CD14-positive monocyte (primary cell): ENCODE measurements around the gene UFSP1. TPM values are rescaled to one million over a fixed set of nuclear protein-coding genes. Genes with fewer than 3 reads are reported as not detected.
A peak's percentile ranks its signal among the peaks of the same experiment; 100 is the strongest.
"Not testable (repeated sequence)": the region's sequence is repeated elsewhere in the genome, so short reads cannot be mapped to it uniquely, and the experiment has no call there.

Experiments
- DNase-seq, 3 donors: peaks; one replicate each; pipeline ENCODE4 v3.0.0-alpha.2; 2011 to 2022
- H2AFZ ChIP-seq: 2 replicates; pipeline ENCODE4 v1.6.0; 2012; ENCODE audit warnings: mild to moderate bottlenecking, low read depth, low read length, inconsistent platforms; ENCODE audit not compliant: insufficient read depth, poor library complexity, severe bottlenecking
- H3K27ac ChIP-seq, 2 donors: 1 replicate in 1 of 2; 2 replicates in 1 of 2; pipeline ENCODE4 v1.5.1; 2012 to 2013; ENCODE audit warnings: low read length in 2 of 2, control low read depth in 1 of 2, inconsistent platforms in 1 of 2, low read depth in 1 of 2, mild to moderate bottlenecking in 1 of 2
- H3K27me3 ChIP-seq, 2 donors: one replicate each; pipeline versions ENCODE4 v1.6.0 to v1.6.1; 2011 to 2013; ENCODE audit warnings: low read length in 2 of 2; ENCODE audit not compliant: control insufficient read depth in 2 of 2, insufficient read depth in 2 of 2
- H3K36me3 ChIP-seq, 2 donors: replicated peaks in 1 of 2; 1 replicate in 1 of 2; 2 replicates in 1 of 2; pipeline versions ENCODE4 v1.5.1 to v1.6.1; 2012 to 2013; ENCODE audit warnings: low read length in 2 of 2, control low read depth in 1 of 2, inconsistent platforms in 1 of 2, mild to moderate bottlenecking in 1 of 2; ENCODE audit not compliant: insufficient read depth in 2 of 2, control insufficient read depth in 1 of 2
- H3K4me1 ChIP-seq, 2 donors: 1 replicate in 1 of 2; 2 replicates in 1 of 2; pipeline versions ENCODE4 v1.5.1 to v1.6.1; 2012 to 2013; ENCODE audit warnings: low read length in 2 of 2, control low read depth in 1 of 2, inconsistent platforms in 1 of 2, mild to moderate bottlenecking in 1 of 2, moderate library complexity in 1 of 2; ENCODE audit not compliant: insufficient read depth in 2 of 2, control insufficient read depth in 1 of 2
- H3K4me2 ChIP-seq: replicated peaks from 2 replicates; pipeline ENCODE3; 2012; ENCODE audit warnings: low read length, moderate library complexity, mild to moderate bottlenecking; ENCODE audit not compliant: poor library complexity, severe bottlenecking; ENCODE audit errors: extremely low read depth
- H3K4me3 ChIP-seq, 3 experiments: fragments of 200-600 bp in 1 of 3; sonication (generic) in 1 of 3; replicated peaks in 1 of 3; 1 replicate in 2 of 3; 2 replicates in 1 of 3; pipeline ENCODE4 v1.5.1; 2011 to 2013; ENCODE audit warnings: low read length in 3 of 3, mild to moderate bottlenecking in 3 of 3, control low read depth in 2 of 3, low read depth in 2 of 3, inconsistent platforms in 1 of 3, moderate library complexity in 1 of 3
- H3K79me2 ChIP-seq: 2 replicates; pipeline ENCODE4 v1.6.0; 2012; ENCODE audit warnings: mild to moderate bottlenecking, control low read depth, inconsistent platforms, low read length, moderate library complexity; ENCODE audit not compliant: insufficient read depth
- H3K9ac ChIP-seq: 2 replicates; pipeline ENCODE4 v1.6.0; 2017; ENCODE audit warnings: low read length, mild to moderate bottlenecking; ENCODE audit not compliant: insufficient read depth, poor library complexity, severe bottlenecking
- H3K9me3 ChIP-seq, 2 donors: replicated peaks in 1 of 2; 1 replicate in 1 of 2; 2 replicates in 1 of 2; pipeline versions ENCODE4 v1.5.1 to v1.6.1; 2012 to 2013; ENCODE audit warnings: low read length in 2 of 2, control low read depth in 1 of 2; ENCODE audit not compliant: control insufficient read depth in 1 of 2, insufficient read depth in 1 of 2
- H4K20me1 ChIP-seq: 2 replicates; pipeline ENCODE4 v1.6.0; 2012; ENCODE audit warnings: mild to moderate bottlenecking, low read length, control low read depth, moderate library complexity; ENCODE audit not compliant: insufficient read depth
- H3K27ac Mint-ChIP-seq, 7 donors: one replicate each; pipeline ENCODE4 v1.8.0; 2020; ENCODE audit warnings: mild to moderate bottlenecking in 7 of 7, mixed read lengths in 7 of 7, moderate library complexity in 6 of 7, inconsistent platforms in 2 of 7
- H3K27me3 Mint-ChIP-seq, 3 donors: one replicate each; pipeline ENCODE4 v1.8.0; 2021 to 2022; ENCODE audit warnings: low read depth in 3 of 3, mild to moderate bottlenecking in 3 of 3, mixed read lengths in 3 of 3, moderate library complexity in 3 of 3, inconsistent platforms in 1 of 3
- H3K36me3 Mint-ChIP-seq, 2 donors: one replicate each; pipeline ENCODE4 v1.8.0; 2020; ENCODE audit warnings: mixed read lengths in 2 of 2, inconsistent platforms in 1 of 2, mild to moderate bottlenecking in 1 of 2
- H3K4me1 Mint-ChIP-seq: one replicate; pipeline ENCODE4 v1.8.0; 2020; ENCODE audit warnings: mild to moderate bottlenecking, mixed read lengths
- H3K4me3 Mint-ChIP-seq, 2 donors: one replicate each; pipeline ENCODE4 v1.8.0; 2020; ENCODE audit warnings: mild to moderate bottlenecking in 2 of 2, mixed read lengths in 2 of 2, moderate library complexity in 1 of 2
- H3K9me3 Mint-ChIP-seq, 7 donors: one replicate each; pipeline ENCODE4 v1.8.0; 2020 to 2022; ENCODE audit warnings: mixed read lengths in 7 of 7, mild to moderate bottlenecking in 6 of 7, moderate library complexity in 6 of 7, inconsistent platforms in 2 of 7
- CTCF ChIP-seq: fragments of 200-600 bp; IDR thresholded peaks from one replicate; pipeline ENCODE4 v1.8.0; 2022; ENCODE audit warnings: antibody characterized with exemption, mild to moderate bottlenecking
- WGBS: methylation state at CpG from one replicate; pipeline ENCODE4 v1.1.5; 2013; ENCODE audit warnings: missing lambda C conversion rate; ENCODE audit not compliant: insufficient coverage; 5-methylcytosine and 5-hydroxymethylcytosine counted together
- intact Hi-C, 2 donors: fragments of 100-400 bp; cut with micrococcal nuclease; formaldehyde crosslinking; loops; one replicate each; pipeline versions ENCODE4 v1.15.0 to v1.15.1; 2023
- polyA plus RNA-seq, 3 donors: library from polyadenylated mRNA; depleted of rRNA in 1 of 3; unstranded in 2 of 3; stranded (reverse) in 1 of 3; fragments of 300-500 nt in 2 of 3; fragments of >200 nt in 1 of 3; fragmentation: Illumina TruSeq in 2 of 3; gene quantifications; 1 replicate in 2 of 3; 2 replicates in 1 of 3; pipeline ENCODE4 v1.2.3, GENCODE V29; 2012 to 2021

The UFSP1 gene
- polyA plus RNA-seq, 3 donors: 0.57 to 0.76 (median 0.57) TPM

- no peak for DNase-seq
- TF ChIP-seq CTCF: no peak
- no CpG with 5 or more reads among the region's 3 CpGs for WGBS
- Histone ChIP-seq H4K20me1 (no peaks in the 10 kb centered on the region), H3K4me2 (no peak overlapping the region), H3K79me2 (no peaks in the 10 kb centered on the region), H3K4me1 (peaks cover 31 to 44% of the 10 kb centered on the region in 2 donors), H3K36me3 (no peaks in the 10 kb centered on the region), H3K4me3 (no peak overlapping the region), H3K9me3 (no peaks in the 10 kb centered on the region), H2AFZ (no peak overlapping the region), H3K27ac (no peak overlapping the region), H3K9ac (no peak overlapping the region), H3K27me3 (no peaks in the 10 kb centered on the region)
- Mint-ChIP-seq H3K36me3 (peaks cover 4% of the 10 kb centered on the region in 2 donors), H3K27ac (peak overlapping the region in 4 of 7 donors; percentile 61 to 96 (median 86)), H3K9me3 (peaks cover 0 to 11% (median 4%) of the 10 kb centered on the region in 7 donors), H3K4me1 (peaks cover 34% of the 10 kb centered on the region), H3K27me3 (peaks cover 2 to 6% (median 5%) of the 10 kb centered on the region in 3 donors), H3K4me3 (no peak overlapping the region)
- intact Hi-C loops: no loop called here
Observed at GRCh38 chr7:100911484-100911883, 22.0 kb upstream of the UFSP1 start.

- H3K9ac ChIP-seq, H3K36me3 Mint-ChIP-seq, H3K79me2 ChIP-seq, H3K27me3 ChIP-seq, intact Hi-C loops, H3K4me3 ChIP-seq, H4K20me1 ChIP-seq, H3K27me3 Mint-ChIP-seq, H2AFZ ChIP-seq, H3K36me3 ChIP-seq, H3K9me3 ChIP-seq: not testable (repeated sequence)
- Histone ChIP-seq H3K4me2 (peak overlapping the region; percentile 11), H3K27ac (peak overlapping the region; percentile 73 to 84), H3K4me1 (peaks cover 21 to 33% of the 10 kb centered on the region in 2 donors)
- 71% methylated on average over 1 of the region's 7 CpGs for WGBS
- H3K4me1 Mint-ChIP-seq: peaks cover 31% of the 10 kb centered on the region
- peak overlapping the region in 1 of 2 donors; percentile 35 for H3K4me3 Mint-ChIP-seq
- peak; percentile 79 to 88 (median 79) for DNase-seq
- peaks cover 2 to 11% (median 4%) of the 10 kb centered on the region in 7 donors for H3K9me3 Mint-ChIP-seq
- H3K27ac Mint-ChIP-seq: peak overlapping the region; percentile 80 to 97 (median 94)
Observed at GRCh38 chr7:100910443-100910842, 20.9 kb upstream of the UFSP1 start.
